GM21576 (cell line): Measurements from ENCODE around the gene SPATS2.

Experiments used
- ATAC-seq: cut with Tn5 transposase; IDR thresholded peaks from one replicate; pipeline ENCODE4 v1.9.1; 2021; ENCODE audit warnings: mild to moderate bottlenecking, moderate library complexity; ENCODE audit not compliant: unreplicated experiment

Gene SPATS2

GRCh38 chr12:49461221-49461620 lies 94.0 kb downstream of the SPATS2 start:
- no peak for ATAC-seq

- no peak for ATAC-seq
These were observed 95.0 kb downstream of the SPATS2 start for GRCh38 chr12:49462083-49462744.

- no peak for ATAC-seq
These were observed 97.9 kb downstream of the SPATS2 start for GRCh38 chr12:49465132-49465531.

GRCh38 chr12:49470986-49471385 lies 103.7 kb downstream of the SPATS2 start:
- ATAC-seq: no peak

GRCh38 chr12:49471557-49471956 lies 104.3 kb downstream of the SPATS2 start:
- no peak for ATAC-seq

GRCh38 chr12:49476091-49476490 lies 108.8 kb downstream of the SPATS2 start:
- ATAC-seq: no peak

- no peak for ATAC-seq
These were observed 111.8 kb downstream of the SPATS2 start for GRCh38 chr12:49478949-49479664.

- ATAC-seq: no peak
These were observed 115.1 kb downstream of the SPATS2 start for GRCh38 chr12:49482095-49483051.

GRCh38 chr12:49483619-49484018 lies 116.4 kb downstream of the SPATS2 start:
- no peak for ATAC-seq

- no peak for ATAC-seq
These were observed 120.3 kb downstream of the SPATS2 start for GRCh38 chr12:49487605-49488004.

GRCh38 chr12:49489154-49489553 lies 121.9 kb downstream of the SPATS2 start:
- no peak for ATAC-seq

- ATAC-seq: no peak
These were observed 122.5 kb downstream of the SPATS2 start for GRCh38 chr12:49489720-49490119.

GRCh38 chr12:49491823-49492222 lies 124.6 kb downstream of the SPATS2 start:
- no peak for ATAC-seq

GRCh38 chr12:49493900-49494299 lies 126.6 kb downstream of the SPATS2 start:
- no peak for ATAC-seq

- no peak for ATAC-seq
These were observed 129.4 kb downstream of the SPATS2 start for GRCh38 chr12:49496417-49497360.

GRCh38 chr12:49501895-49502294 lies 134.6 kb downstream of the SPATS2 start:
- no peak for ATAC-seq

GRCh38 chr12:49502590-49502989 lies 135.3 kb downstream of the SPATS2 start:
- ATAC-seq: no peak

GRCh38 chr12:49503674-49504180 lies 136.5 kb downstream of the SPATS2 start:
- no peak for ATAC-seq

- no peak for ATAC-seq
These were observed 138.4 kb downstream of the SPATS2 start for GRCh38 chr12:49505672-49506071.

GRCh38 chr12:49507139-49507538 lies 139.9 kb downstream of the SPATS2 start:
- no peak for ATAC-seq
